K562 (cell line): ENCODE results near the gene CSF1R. TPM values are rescaled to one million over a fixed set of nuclear protein-coding genes. Genes with fewer than 3 reads are reported as not detected.

Source experiments
- CEBPB ChIP-seq: fragments of 450-650 bp; IDR thresholded peaks from 2 replicates; pipeline ENCODE4 v1.6.1; 2016; ENCODE audit warnings: missing genetic modification characterization, missing compliant biosample characterization
- IRF2 ChIP-seq: sonication (generic); formaldehyde crosslinking; IDR thresholded peaks from 2 replicates; pipeline ENCODE4 v1.8.1; 2022; ENCODE audit warnings: mild to moderate bottlenecking, missing genetic modification reagents
- KLF16 ChIP-seq: IDR thresholded peaks from 2 replicates; pipeline ENCODE4 v1.6.1; 2016; ENCODE audit warnings: antibody characterized with exemption
- MCM7 ChIP-seq, 2 experiments: fragments of 450-650 bp; IDR thresholded peaks; 2 replicates each; pipeline ENCODE4 v1.6.1; 2016 to 2018
- MIER1 ChIP-seq: fragments of 450-650 bp; IDR thresholded peaks from 2 replicates; pipeline ENCODE4 v1.6.1; 2016; ENCODE audit warnings: antibody characterized with exemption, mild to moderate bottlenecking, low read depth
- NR2C1 ChIP-seq, 2 experiments: fragments of 450-650 bp; IDR thresholded peaks; 2 replicates each; pipeline ENCODE4 v1.6.1; 2017; ENCODE audit warnings: mild to moderate bottlenecking in 2 of 2, antibody characterized with exemption in 1 of 2, inconsistent platforms in 1 of 2, missing compliant biosample characterization in 1 of 2, missing genetic modification characterization in 1 of 2
- PTTG1 ChIP-seq: fragments of 450-650 bp; IDR thresholded peaks from 2 replicates; pipeline ENCODE4 v1.6.1; 2016; ENCODE audit warnings: low read depth, mild to moderate bottlenecking, missing genetic modification characterization, missing compliant biosample characterization
- ZBTB11 ChIP-seq, 3 experiments: fragments of 200-800 bp in 1 of 3; fragments of 250-450 bp in 1 of 3; fragments of 450-650 bp in 1 of 3; sonication (Bioruptor Pico) in 1 of 3; sonication (Bioruptor generic) in 1 of 3; formaldehyde crosslinking in 1 of 3; IDR thresholded peaks; 2 replicates each; pipeline versions ENCODE4 v1.6.1 to v1.8.0; 2016 to 2022; ENCODE audit warnings: mild to moderate bottlenecking in 2 of 3, missing genetic modification characterization in 2 of 3, missing compliant biosample characterization in 1 of 3, moderate library complexity in 1 of 3
- ZNF644 ChIP-seq: fragments of 200-800 bp; sonication (Bioruptor generic); IDR thresholded peaks from 2 replicates; pipeline ENCODE4 v1.6.1; 2016; ENCODE audit warnings: low read depth, missing genetic modification characterization, missing compliant biosample characterization
- polyA plus RNA-seq, 8 experiments: library from polyadenylated mRNA; depleted of rRNA in 4 of 8; stranded (reverse) in 5 of 8; unstranded in 3 of 8; fragments of >200 nt; fragmentation: Nextera tagmentation in 2 of 8; fragmentation: Illumina TruSeq in 1 of 8; extraction: Ambion mirVana in 2 of 8; extraction: Trizol in 1 of 8; gene quantifications; 2 replicates each; pipeline versions ENCODE4 v1.2.1 to v1.2.3, GENCODE V29; 2011 to 2014; ENCODE audit warnings: inconsistent platforms in 1 of 8, missing spikeins in 1 of 8
- total RNA-seq, 7 experiments: library from RNA; depleted of rRNA in 6 of 7; stranded (reverse); fragments of >200 nt in 6 of 7; fragmentation: Illumina TruSeq in 2 of 7; extraction: Trizol in 2 of 7; gene quantifications; 2 replicates each; pipeline versions ENCODE4 v1.2.1 to v1.2.3, GENCODE V29; 2011 to 2021; ENCODE audit warnings: low replicate concordance in 1 of 7
- TF ChIP-seq, protein P1 (sequence below): fragments of 150-350 bp; IDR thresholded peaks from 2 replicates; pipeline ENCODE4 v1.6.1; 2014; ENCODE audit warnings: low read depth, mild to moderate bottlenecking, low read length, borderline replicate concordance
- TF ChIP-seq, protein P2 (sequence below): sonication (generic); formaldehyde crosslinking; IDR thresholded peaks from 2 replicates; pipeline ENCODE4 v1.8.0; 2022; ENCODE audit warnings: mild to moderate bottlenecking, missing genetic modification reagents
- TF ChIP-seq, protein P3 (sequence below): fragments of 250-450 bp; sonication (Bioruptor Pico); IDR thresholded peaks from 2 replicates; pipeline ENCODE4 v1.6.1; 2021; ENCODE audit warnings: mild to moderate bottlenecking
- TF ChIP-seq, protein P4 (sequence below): sonication (generic); formaldehyde crosslinking; IDR thresholded peaks from 2 replicates; pipeline ENCODE4 v1.8.0; 2023; ENCODE audit warnings: mild to moderate bottlenecking, missing genetic modification reagents

The CSF1R gene
- total and polyA plus RNA-seq, 9 of the 15 experiments (the other 6 are each of a cell fraction or from before 2014, with no cell fraction given): 0.03 to 0.64 (median 0.20) TPM; not detected in 6

GRCh38 chr5:150129813-150130492 lies 43.6 kb upstream of the CSF1R start (continued):
- TF ChIP-seq NR2C1 (IDR thresholded peaks at IDR 0.05): no peak; the same call in 1 of the 2 replicates
- TF ChIP-seq NR2C1 (tag; IDR thresholded peaks at IDR 0.05): peak; percentile 85
- TF ChIP-seq, protein P1, sequence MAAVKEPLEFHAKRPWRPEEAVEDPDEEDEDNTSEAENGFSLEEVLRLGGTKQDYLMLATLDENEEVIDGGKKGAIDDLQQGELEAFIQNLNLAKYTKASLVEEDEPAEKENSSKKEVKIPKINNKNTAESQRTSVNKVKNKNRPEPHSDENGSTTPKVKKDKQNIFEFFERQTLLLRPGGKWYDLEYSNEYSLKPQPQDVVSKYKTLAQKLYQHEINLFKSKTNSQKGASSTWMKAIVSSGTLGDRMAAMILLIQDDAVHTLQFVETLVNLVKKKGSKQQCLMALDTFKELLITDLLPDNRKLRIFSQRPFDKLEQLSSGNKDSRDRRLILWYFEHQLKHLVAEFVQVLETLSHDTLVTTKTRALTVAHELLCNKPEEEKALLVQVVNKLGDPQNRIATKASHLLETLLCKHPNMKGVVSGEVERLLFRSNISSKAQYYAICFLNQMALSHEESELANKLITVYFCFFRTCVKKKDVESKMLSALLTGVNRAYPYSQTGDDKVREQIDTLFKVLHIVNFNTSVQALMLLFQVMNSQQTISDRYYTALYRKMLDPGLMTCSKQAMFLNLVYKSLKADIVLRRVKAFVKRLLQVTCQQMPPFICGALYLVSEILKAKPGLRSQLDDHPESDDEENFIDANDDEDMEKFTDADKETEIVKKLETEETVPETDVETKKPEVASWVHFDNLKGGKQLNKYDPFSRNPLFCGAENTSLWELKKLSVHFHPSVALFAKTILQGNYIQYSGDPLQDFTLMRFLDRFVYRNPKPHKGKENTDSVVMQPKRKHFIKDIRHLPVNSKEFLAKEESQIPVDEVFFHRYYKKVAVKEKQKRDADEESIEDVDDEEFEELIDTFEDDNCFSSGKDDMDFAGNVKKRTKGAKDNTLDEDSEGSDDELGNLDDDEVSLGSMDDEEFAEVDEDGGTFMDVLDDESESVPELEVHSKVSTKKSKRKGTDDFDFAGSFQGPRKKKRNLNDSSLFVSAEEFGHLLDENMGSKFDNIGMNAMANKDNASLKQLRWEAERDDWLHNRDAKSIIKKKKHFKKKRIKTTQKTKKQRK: no peak
- no peak for TF ChIP-seq MIER1
- 0 out of 2 replicates have a peak, but pooled peaks have one; percentile 28 for TF ChIP-seq KLF16
- peak; percentile 99 for TF ChIP-seq CEBPB
- TF ChIP-seq, protein P2, sequence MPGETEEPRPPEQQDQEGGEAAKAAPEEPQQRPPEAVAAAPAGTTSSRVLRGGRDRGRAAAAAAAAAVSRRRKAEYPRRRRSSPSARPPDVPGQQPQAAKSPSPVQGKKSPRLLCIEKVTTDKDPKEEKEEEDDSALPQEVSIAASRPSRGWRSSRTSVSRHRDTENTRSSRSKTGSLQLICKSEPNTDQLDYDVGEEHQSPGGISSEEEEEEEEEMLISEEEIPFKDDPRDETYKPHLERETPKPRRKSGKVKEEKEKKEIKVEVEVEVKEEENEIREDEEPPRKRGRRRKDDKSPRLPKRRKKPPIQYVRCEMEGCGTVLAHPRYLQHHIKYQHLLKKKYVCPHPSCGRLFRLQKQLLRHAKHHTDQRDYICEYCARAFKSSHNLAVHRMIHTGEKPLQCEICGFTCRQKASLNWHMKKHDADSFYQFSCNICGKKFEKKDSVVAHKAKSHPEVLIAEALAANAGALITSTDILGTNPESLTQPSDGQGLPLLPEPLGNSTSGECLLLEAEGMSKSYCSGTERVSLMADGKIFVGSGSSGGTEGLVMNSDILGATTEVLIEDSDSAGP (CRISPR knock-in tag): 0 out of 2 replicates have a peak, but pooled peaks have one; percentile 49
- TF ChIP-seq ZBTB11 (CRISPR knock-in tag; IDR thresholded peaks at IDR 0.05): no peak
- TF ChIP-seq, protein P3, sequence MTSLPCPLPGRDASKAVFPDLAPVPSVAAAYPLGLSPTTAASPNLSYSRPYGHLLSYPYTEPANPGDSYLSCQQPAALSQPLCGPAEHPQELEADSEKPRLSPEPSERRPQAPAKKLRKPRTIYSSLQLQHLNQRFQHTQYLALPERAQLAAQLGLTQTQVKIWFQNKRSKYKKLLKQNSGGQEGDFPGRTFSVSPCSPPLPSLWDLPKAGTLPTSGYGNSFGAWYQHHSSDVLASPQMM: no peak
- no peak for TF ChIP-seq MCM7 (IDR thresholded peaks at IDR 0.05)
- TF ChIP-seq IRF2 (CRISPR knock-in tag): no peak
- no peak for TF ChIP-seq PTTG1 (tag)
- TF ChIP-seq ZNF644 (tag): no peak
- TF ChIP-seq, protein P4, sequence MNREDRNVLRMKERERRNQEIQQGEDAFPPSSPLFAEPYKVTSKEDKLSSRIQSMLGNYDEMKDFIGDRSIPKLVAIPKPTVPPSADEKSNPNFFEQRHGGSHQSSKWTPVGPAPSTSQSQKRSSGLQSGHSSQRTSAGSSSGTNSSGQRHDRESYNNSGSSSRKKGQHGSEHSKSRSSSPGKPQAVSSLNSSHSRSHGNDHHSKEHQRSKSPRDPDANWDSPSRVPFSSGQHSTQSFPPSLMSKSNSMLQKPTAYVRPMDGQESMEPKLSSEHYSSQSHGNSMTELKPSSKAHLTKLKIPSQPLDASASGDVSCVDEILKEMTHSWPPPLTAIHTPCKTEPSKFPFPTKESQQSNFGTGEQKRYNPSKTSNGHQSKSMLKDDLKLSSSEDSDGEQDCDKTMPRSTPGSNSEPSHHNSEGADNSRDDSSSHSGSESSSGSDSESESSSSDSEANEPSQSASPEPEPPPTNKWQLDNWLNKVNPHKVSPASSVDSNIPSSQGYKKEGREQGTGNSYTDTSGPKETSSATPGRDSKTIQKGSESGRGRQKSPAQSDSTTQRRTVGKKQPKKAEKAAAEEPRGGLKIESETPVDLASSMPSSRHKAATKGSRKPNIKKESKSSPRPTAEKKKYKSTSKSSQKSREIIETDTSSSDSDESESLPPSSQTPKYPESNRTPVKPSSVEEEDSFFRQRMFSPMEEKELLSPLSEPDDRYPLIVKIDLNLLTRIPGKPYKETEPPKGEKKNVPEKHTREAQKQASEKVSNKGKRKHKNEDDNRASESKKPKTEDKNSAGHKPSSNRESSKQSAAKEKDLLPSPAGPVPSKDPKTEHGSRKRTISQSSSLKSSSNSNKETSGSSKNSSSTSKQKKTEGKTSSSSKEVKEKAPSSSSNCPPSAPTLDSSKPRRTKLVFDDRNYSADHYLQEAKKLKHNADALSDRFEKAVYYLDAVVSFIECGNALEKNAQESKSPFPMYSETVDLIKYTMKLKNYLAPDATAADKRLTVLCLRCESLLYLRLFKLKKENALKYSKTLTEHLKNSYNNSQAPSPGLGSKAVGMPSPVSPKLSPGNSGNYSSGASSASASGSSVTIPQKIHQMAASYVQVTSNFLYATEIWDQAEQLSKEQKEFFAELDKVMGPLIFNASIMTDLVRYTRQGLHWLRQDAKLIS (CRISPR knock-in tag): peak; percentile 47; the same call in 1 of the 2 replicates
